Gastroesophageal sphincter (tissue), 4 donors: ENCODE measurements around the gene NAPB. TPM values are rescaled to one million over a fixed set of nuclear protein-coding genes. Genes with fewer than 3 reads are reported as not detected.

Source experiments
- ATAC-seq: fragments of 150-250 bp; one replicate; pipeline ENCODE4 v1.9.1; 2016; ENCODE audit warnings: mild to moderate bottlenecking, moderate library complexity
- H3K27ac ChIP-seq, 4 donors: fragments of 200-600 bp; sonication (generic) in 3 of 4; 1 replicate in 3 of 4; 2 replicates in 1 of 4; pipeline ENCODE4 v1.5.1; 2016 to 2019
- H3K27me3 ChIP-seq: fragments of 200-600 bp; sonication (generic); one replicate; pipeline ENCODE4 v1.5.1; 2019
- H3K36me3 ChIP-seq, 2 donors: fragments of 200-600 bp; sonication (generic); one replicate each; pipeline ENCODE4 v1.5.1; 2019; ENCODE audit warnings: control low read depth in 1 of 2
- H3K4me1 ChIP-seq, 3 donors: fragments of 200-600 bp; sonication (generic); 1 replicate in 2 of 3; 2 replicates in 1 of 3; pipeline ENCODE4 v1.5.1; 2016 to 2019; ENCODE audit warnings: control low read depth in 2 of 3
- H3K4me3 ChIP-seq, 2 donors: fragments of 200-600 bp; sonication (generic); one replicate each; pipeline ENCODE4 v1.5.1; 2019; ENCODE audit warnings: mild to moderate bottlenecking in 1 of 2, moderate library complexity in 1 of 2
- H3K9me3 ChIP-seq, 3 donors: fragments of 200-600 bp; sonication (generic); one replicate each; pipeline ENCODE4 v1.5.1; 2017 to 2019; ENCODE audit warnings: control low read depth in 2 of 3
- CTCF ChIP-seq, 4 experiments: fragments of 200-600 bp in 2 of 4; fragments of 450-650 bp in 2 of 4; sonication (generic) in 1 of 4; IDR thresholded peaks; one replicate each; pipeline ENCODE4 v1.5.1; 2017 to 2019; ENCODE audit warnings: antibody characterized with exemption in 4 of 4, mild to moderate bottlenecking in 2 of 4, moderate library complexity in 2 of 4
- EP300 ChIP-seq: sonication (generic); formaldehyde crosslinking; IDR thresholded peaks from one replicate; pipeline ENCODE4 v1.6.1; 2017; ENCODE audit warnings: antibody characterized with exemption, mild to moderate bottlenecking
- POLR2A ChIP-seq, 2 donors: fragments of 450-650 bp; IDR thresholded peaks; one replicate each; pipeline ENCODE4 v1.6.1; 2017; ENCODE audit warnings: antibody characterized with exemption in 2 of 2, mild to moderate bottlenecking in 2 of 2, moderate library complexity in 1 of 2
- POLR2AphosphoS5 ChIP-seq: sonication (generic); formaldehyde crosslinking; IDR thresholded peaks from one replicate; pipeline ENCODE4 v1.6.1; 2017; ENCODE audit warnings: antibody characterized with exemption
- WGBS, 2 donors: methylation state at CpG; one replicate each; pipeline ENCODE4 v1.1.5; 2018; ENCODE audit warnings: low coverage in 1 of 2; 5-methylcytosine and 5-hydroxymethylcytosine counted together
- total RNA-seq, 4 donors: library from RNA; depleted of rRNA; stranded (reverse); fragments of >200 nt; gene quantifications; one replicate each; pipeline ENCODE4 v1.1.0, GENCODE V29; 2016

Gene NAPB
- total RNA-seq, 4 donors from 2014 or later = 14.0 to 20.1 (median 18.1) TPM

GRCh38 chr20:23406880-23407279, 14.4 kb downstream of the NAPB start:
- Histone ChIP-seq H3K27ac (no peak overlapping the region), H3K27me3 (no peaks in the 10 kb centered on the region), H3K4me3 (no peak overlapping the region), H3K36me3 (peaks cover 0 to 4% of the 10 kb centered on the region in 2 donors), H3K4me1 (peaks cover 3 to 70% (median 5%) of the 10 kb centered on the region in 3 donors), H3K9me3 (no peaks in the 10 kb centered on the region)
- 100% methylated on average over 1 of the region's 1 CpG for WGBS, 2 donors
- TF ChIP-seq CTCF (IDR thresholded peaks at IDR 0.05) (no peak), POLR2A (IDR thresholded peaks at IDR 0.05) (no peak), POLR2AphosphoS5 (no peak), EP300 (no peak)
- no peak for ATAC-seq

GRCh38 chr20:23404196-23404595, 17.1 kb downstream of the NAPB start:
- WGBS, 2 donors = 39 to 50% methylated on average over 2 of the region's 3 CpGs
- Histone ChIP-seq H3K27ac (no peak overlapping the region), H3K4me3 (no peak overlapping the region), H3K36me3 (peaks cover 0 to 20% of the 10 kb centered on the region in 2 donors), H3K9me3 (no peaks in the 10 kb centered on the region), H3K27me3 (no peaks in the 10 kb centered on the region), H3K4me1 (peaks cover 0 to 58% (median 3%) of the 10 kb centered on the region in 3 donors)
- TF ChIP-seq POLR2AphosphoS5 (no peak), POLR2A (IDR thresholded peaks at IDR 0.05) (no peak), CTCF (IDR thresholded peaks at IDR 0.05) (no peak), EP300 (no peak)
- ATAC-seq = no peak

GRCh38 chr20:23403751-23404150, 17.5 kb downstream of the NAPB start:
- no peaks in the 10 kb centered on the region for H3K9me3 ChIP-seq
- 32 to 44% methylated on average over 4 to 5 of the region's 5 CpGs for WGBS, 2 donors
- H3K36me3 ChIP-seq = peaks cover 0 to 22% of the 10 kb centered on the region in 2 donors
- no peak overlapping the region for H3K27ac ChIP-seq
- no peak for ATAC-seq
- no peak for TF ChIP-seq POLR2A (IDR thresholded peaks at IDR 0.05)
- TF ChIP-seq POLR2AphosphoS5 = no peak
- TF ChIP-seq CTCF (IDR thresholded peaks at IDR 0.05) = no peak
- no peak for TF ChIP-seq EP300
- no peak overlapping the region for H3K4me3 ChIP-seq
- no peaks in the 10 kb centered on the region for H3K27me3 ChIP-seq
- H3K4me1 ChIP-seq = peaks cover 0 to 54% (median 3%) of the 10 kb centered on the region in 3 donors

GRCh38 chr20:23401051-23401450, 20.2 kb downstream of the NAPB start:
- H3K4me1 ChIP-seq = peaks cover 3 to 49% (median 3%) of the 10 kb centered on the region in 3 donors
- H3K36me3 ChIP-seq = peaks cover 0 to 22% of the 10 kb centered on the region in 2 donors
- H3K9me3 ChIP-seq = no peaks in the 10 kb centered on the region
- TF ChIP-seq EP300 = no peak
- no peak for TF ChIP-seq POLR2A (IDR thresholded peaks at IDR 0.05)
- TF ChIP-seq CTCF (IDR thresholded peaks at IDR 0.05) = no peak
- no peak for TF ChIP-seq POLR2AphosphoS5
- ATAC-seq = no peak
- H3K27ac ChIP-seq = no peak overlapping the region
- 59 to 85% methylated on average over 2 to 5 of the region's 5 CpGs for WGBS, 2 donors
- H3K4me3 ChIP-seq = no peak overlapping the region
- H3K27me3 ChIP-seq = no peaks in the 10 kb centered on the region

GRCh38 chr20:23399568-23400241, 21.6 kb downstream of the NAPB start:
- Histone ChIP-seq H3K27ac (no peak overlapping the region), H3K4me1 (peaks cover 3 to 37% (median 3%) of the 10 kb centered on the region in 3 donors), H3K36me3 (peaks cover 0 to 27% of the 10 kb centered on the region in 2 donors), H3K9me3 (no peaks in the 10 kb centered on the region), H3K27me3 (no peaks in the 10 kb centered on the region), H3K4me3 (no peak overlapping the region)
- WGBS, 2 donors = 60 to 79% methylated on average over 1 to 6 of the region's 6 CpGs
- ATAC-seq = no peak
- TF ChIP-seq POLR2A (IDR thresholded peaks at IDR 0.05) = no peak
- TF ChIP-seq POLR2AphosphoS5 = no peak
- TF ChIP-seq CTCF (IDR thresholded peaks at IDR 0.05) = no peak
- TF ChIP-seq EP300 = no peak
